ENCODE data around the gene NOP14. TPM values are rescaled to one million over a fixed set of nuclear protein-coding genes. Genes with fewer than 3 reads are reported as not detected.

The NOP14 gene
- total and polyA plus RNA-seq, 2 of the 8 experiments (the other 6 are each of a cell fraction or from before 2014, with no cell fraction given): 8.6 to 45.3 TPM

DNA sequence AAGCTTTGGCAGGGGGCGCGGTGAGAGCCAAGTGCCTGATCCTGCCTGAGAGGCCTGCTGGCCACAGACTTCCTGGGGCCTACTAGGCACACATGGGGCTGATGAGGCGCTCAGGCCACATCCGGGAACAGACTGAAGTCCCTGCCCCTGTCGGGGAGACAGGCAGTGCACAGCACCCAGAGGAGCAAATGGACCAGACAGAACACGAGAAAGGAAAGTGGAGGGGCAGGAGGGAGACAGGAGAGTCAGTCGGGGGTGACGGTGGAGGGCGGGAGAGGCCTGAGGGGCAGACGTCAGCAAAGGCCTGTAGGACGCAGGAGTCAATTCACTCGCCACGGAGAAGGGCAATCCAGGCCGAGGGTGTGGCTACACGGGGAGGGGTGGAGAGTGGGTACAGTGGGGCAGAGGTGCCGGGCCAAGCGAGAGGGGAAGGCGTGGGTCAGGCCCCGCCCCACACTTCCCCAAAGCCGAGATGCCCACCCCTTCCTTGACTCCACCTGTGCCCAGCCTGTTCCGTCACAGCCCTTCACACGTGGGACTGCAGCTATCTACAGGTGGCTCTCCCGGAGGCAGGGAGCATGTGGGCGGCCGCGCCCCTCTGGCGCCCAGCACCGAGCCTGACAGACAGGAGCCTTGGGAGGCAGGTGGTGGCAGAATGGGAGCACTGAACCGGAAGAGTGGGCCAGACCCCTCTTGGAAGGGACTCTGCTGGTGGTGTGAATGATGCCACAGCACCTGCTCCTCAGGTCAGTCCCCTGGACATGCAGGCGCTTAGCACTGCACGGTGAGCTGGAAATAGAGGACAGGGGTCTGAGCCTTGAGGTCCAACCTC lies 20.5 kb downstream of the NOP14 start:
- Histone ChIP-seq H2BK12ac (ENCODE audit: low read depth, low read length) (no peak overlapping the region), H3K56ac (replicated peaks; ENCODE audit: insufficient read length, low read depth, low read length) (no peak overlapping the region), H3K9me3 (ENCODE audit: insufficient read depth in 2 of 2, low read depth in 1 of 2, low read length in 1 of 2) (no peaks in the 10 kb centered on the region; a peak in 1 of 4 replicates), H4K20me1 (replicated peaks in 1 of 2; ENCODE audit: control insufficient read depth in 1 of 2, insufficient read depth in 2 of 2, low read length in 2 of 2) (peaks cover 11 to 22% of the 10 kb centered on the region in 2 experiments), H3K36me3 (ENCODE audit: control insufficient read depth in 2 of 4, insufficient read depth in 4 of 4, low read length in 3 of 4) (peaks cover 56 to 86% (median 81%) of the 10 kb centered on the region in 4 experiments), H3K4me2 (ENCODE audit: insufficient read depth in 1 of 2, low read depth in 2 of 2, low read length in 2 of 2) (no peak overlapping the region), H3K4ac (replicated peaks; ENCODE audit: insufficient read length, low read depth, low read length) (no peak overlapping the region), H3K18ac (ENCODE audit: extremely low read depth, low read length) (no peak overlapping the region), H2BK5ac (ENCODE audit: low read depth, low read length) (no peak overlapping the region), H2AFZ (ENCODE audit: low read length) (no peak overlapping the region), H2AK5ac (ENCODE audit: low read depth, low read length) (no peak overlapping the region), H3K14ac (ENCODE audit: insufficient read length) (no peak overlapping the region), H3K27ac (ENCODE audit: low read depth, low read length) (no peak overlapping the region), H2BK120ac (replicated peaks; ENCODE audit: low read depth, low read length) (no peak overlapping the region), H4K5ac (ENCODE audit: insufficient read length, low read depth, low read length) (no peak overlapping the region), H3K9ac (replicated peaks in 1 of 4; ENCODE audit: extremely low read depth in 1 of 4, low read depth in 3 of 4, low read length in 3 of 4) (no peak overlapping the region), H3K4me3 (ENCODE audit: extremely low read depth in 1 of 4, insufficient read depth in 2 of 4, low read depth in 3 of 4, low read length in 4 of 4) (no peak overlapping the region), H3K79me2 (ENCODE audit: control insufficient read depth in 1 of 2, insufficient read depth in 2 of 2, low read length in 2 of 2) (no peaks in the 10 kb centered on the region), H4K8ac (ENCODE audit: extremely low read depth, insufficient read depth, low read length) (no peak overlapping the region), H2BK15ac (ENCODE audit: low read length) (no peak overlapping the region), H4K91ac (replicated peaks; ENCODE audit: insufficient read length, low read length) (no peak overlapping the region), H3K4me1 (replicated peaks in 1 of 4; ENCODE audit: control insufficient read depth in 3 of 4, insufficient read depth in 4 of 4, low read length in 3 of 4) (no peaks in the 10 kb centered on the region), H3K23ac (ENCODE audit: insufficient read length) (no peak overlapping the region), H3K27me3 (replicated peaks in 1 of 4; ENCODE audit: control insufficient read depth in 3 of 4, extremely low read depth in 1 of 4, insufficient read depth in 3 of 4, low read length in 3 of 4) (no peaks in the 10 kb centered on the region), H2BK20ac (ENCODE audit: low read length) (no peak overlapping the region), H3K79me1 (ENCODE audit: low read depth, low read length) (peaks cover 3% of the 10 kb centered on the region; the same call in 1 of the 2 replicates), H3K23me2 (ENCODE audit: low read depth, low read length) (no peaks in the 10 kb centered on the region)
- ChIA-PET CTCF (ENCODE audit: partially characterized antibody) (interaction anchor here (0.9 to 1.0 kb wide), 3 partner anchors 12 to 32 kb away, joined by 3 to 4 read pairs (median 3); no protein-coding TSS in a partner anchor), POLR2A (ENCODE audit: partially characterized antibody) (interaction anchor here (0.9 to 3.3 kb wide), 4 partner anchors 7 to 270 kb away, joined by 3 to 19 read pairs (median 6); no protein-coding TSS in a partner anchor)
- no peak for FAIRE-seq
- WGBS, 2 experiments (ENCODE audit: extremely low coverage in 1 of 2, insufficient coverage in 1 of 2, insufficient read length in 1 of 2, insufficient replicate concordance in 2 of 2, low coverage in 1 of 2, low lambda C conversion rate in 2 of 2, missing lambda C conversion rate in 1 of 2): 89% methylated on average over 27 of the region's 31 CpGs; no CpG with 5 or more reads in 1 of the 2 experiments
- TF ChIP-seq RXRA (IDR thresholded peaks at IDR 0.05; ENCODE audit: insufficient read depth, low read depth, low read length): no peak
- peak; percentile 16; the same call in 1 of the 2 replicates for TF ChIP-seq POLR2AphosphoS5 (IDR thresholded peaks at IDR 0.05; ENCODE audit: low read depth, low read length)
- DNase-seq (ENCODE audit: low read depth in 1 of 2, low spot score in 2 of 2): no peak
